Uterus (tissue), 2 donors: ENCODE results near the gene RANBP3.

Experiments
- CTCF ChIP-seq, 4 experiments: fragments of 200-600 bp in 2 of 4; fragments of 450-650 bp in 2 of 4; sonication (generic) in 2 of 4; IDR thresholded peaks; one replicate each; pipeline ENCODE4 v1.5.1; 2016 to 2019; ENCODE audit warnings: antibody characterized with exemption in 4 of 4, mild to moderate bottlenecking in 2 of 4, moderate library complexity in 1 of 4
- POLR2A ChIP-seq, 2 donors: fragments of 450-650 bp; IDR thresholded peaks; one replicate each; pipeline ENCODE4 v1.6.1; 2016; ENCODE audit warnings: antibody characterized with exemption in 2 of 2, mild to moderate bottlenecking in 1 of 2, moderate library complexity in 1 of 2

- TF ChIP-seq CTCF (IDR thresholded peaks at IDR 0.05) = no peak
- no peak for TF ChIP-seq POLR2A (IDR thresholded peaks at IDR 0.05)
Measured at GRCh38 chr19:5891572-5891937, 86.4 kb downstream of the RANBP3 start.
